Skeletal muscle tissue (tissue), 4 donors: ENCODE measurements around the gene CDH2. TPM values are rescaled to one million over a fixed set of nuclear protein-coding genes. Genes with fewer than 3 reads are reported as not detected.

Source experiments
- H3K27ac ChIP-seq: one replicate; pipeline ENCODE4 v1.7.0; 2013; ENCODE audit warnings: mild to moderate bottlenecking, low read depth, low read length, inconsistent platforms
- H3K27me3 ChIP-seq, 3 donors: one replicate each; pipeline ENCODE4 v1.7.0; 2013; ENCODE audit warnings: low read length in 3 of 3; ENCODE audit not compliant: control insufficient read depth in 3 of 3, insufficient read depth in 3 of 3
- H3K36me3 ChIP-seq, 3 donors: one replicate each; pipeline ENCODE4 v1.7.0; 2013; ENCODE audit warnings: low read length in 3 of 3; ENCODE audit not compliant: control insufficient read depth in 3 of 3, insufficient read depth in 3 of 3
- H3K4me1 ChIP-seq, 3 donors: one replicate each; pipeline ENCODE4 v1.7.0; 2013; ENCODE audit warnings: low read length in 3 of 3, mild to moderate bottlenecking in 3 of 3; ENCODE audit not compliant: control insufficient read depth in 3 of 3, insufficient read depth in 3 of 3
- H3K4me3 ChIP-seq, 3 donors: one replicate each; pipeline ENCODE4 v1.7.0; 2013; ENCODE audit warnings: low read length in 3 of 3
- H3K9ac ChIP-seq, 3 donors: one replicate each; pipeline ENCODE4 v1.7.0; 2013; ENCODE audit warnings: low read length in 3 of 3, mild to moderate bottlenecking in 3 of 3, moderate library complexity in 2 of 3, low read depth in 1 of 3
- H3K9me3 ChIP-seq, 3 donors: one replicate each; pipeline ENCODE4 v1.7.0; 2013; ENCODE audit warnings: low read length in 3 of 3; ENCODE audit not compliant: control insufficient read depth in 3 of 3
- total RNA-seq: library from RNA; depleted of rRNA; stranded (reverse); fragments of >200 nt; gene quantifications from one replicate; pipeline ENCODE4 v1.2.3, GENCODE V29; 2014
- donor health status: Osteomylitis.

CDH2 gene
- total RNA-seq, 1 donor from 2014 or later: 4.7 TPM

GRCh38 chr18:28185121-28185520, 8.2 kb upstream of the CDH2 start:
- Histone ChIP-seq H3K9ac (no peak overlapping the region), H3K36me3 (no peaks in the 10 kb centered on the region), H3K27ac (no peak overlapping the region), H3K4me3 (no peak overlapping the region), H3K9me3 (no peaks in the 10 kb centered on the region), H3K27me3 (no peaks in the 10 kb centered on the region), H3K4me1 (no peaks in the 10 kb centered on the region)

DNA sequence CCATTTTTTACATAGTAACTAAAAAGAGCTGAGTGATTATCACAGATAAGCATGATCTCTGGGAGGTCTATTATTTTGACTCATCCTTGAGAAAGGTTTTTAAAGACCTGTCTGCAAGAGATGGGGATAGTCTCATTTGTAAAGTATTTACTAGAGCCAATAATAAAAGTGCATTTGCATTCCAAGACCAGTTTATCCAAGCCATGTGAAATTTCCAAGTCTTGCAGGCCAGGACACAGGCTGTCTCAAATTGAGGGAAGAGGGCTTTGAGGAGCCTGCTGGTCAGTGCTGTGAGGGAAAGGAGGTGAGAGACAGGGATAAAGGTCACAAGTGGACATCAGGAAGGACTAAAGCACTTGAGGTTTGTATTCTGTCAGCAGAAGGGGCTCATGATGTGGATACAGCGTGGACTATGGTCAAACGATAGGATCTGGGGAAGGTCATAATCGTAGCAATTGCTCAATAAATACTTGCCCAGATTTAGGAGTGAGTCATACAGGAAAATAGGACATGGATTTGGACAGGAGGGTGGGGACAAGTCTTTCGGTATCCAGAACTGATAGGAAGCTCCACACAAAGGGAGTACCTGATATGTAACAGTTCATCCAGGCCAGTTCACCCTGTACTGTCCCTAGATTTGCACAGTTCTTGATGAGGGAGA, 6.6 kb upstream of the CDH2 start:
- H3K27me3 ChIP-seq: no peaks in the 10 kb centered on the region
- H3K4me3 ChIP-seq: no peak overlapping the region
- no peaks in the 10 kb centered on the region for H3K4me1 ChIP-seq
- no peaks in the 10 kb centered on the region for H3K36me3 ChIP-seq
- H3K9me3 ChIP-seq: no peaks in the 10 kb centered on the region
- no peak overlapping the region for H3K9ac ChIP-seq
- H3K27ac ChIP-seq: no peak overlapping the region

GRCh38 chr18:28181616-28182015, 4.7 kb upstream of the CDH2 start:
- Histone ChIP-seq H3K4me1 (peaks cover 0 to 3% (median 0%) of the 10 kb centered on the region in 3 donors), H3K4me3 (no peak overlapping the region), H3K9ac (no peak overlapping the region), H3K36me3 (no peaks in the 10 kb centered on the region), H3K27ac (no peak overlapping the region), H3K9me3 (no peaks in the 10 kb centered on the region), H3K27me3 (no peaks in the 10 kb centered on the region)

GRCh38 chr18:28178720-28179119, 1.8 kb upstream of the CDH2 start:
- Histone ChIP-seq H3K27ac (no peak overlapping the region), H3K9ac (no peak overlapping the region), H3K4me1 (peaks cover 7 to 13% (median 9%) of the 10 kb centered on the region in 3 donors), H3K36me3 (no peaks in the 10 kb centered on the region), H3K9me3 (no peaks in the 10 kb centered on the region), H3K27me3 (peaks cover 23 to 26% (median 23%) of the 10 kb centered on the region in 3 donors), H3K4me3 (no peak overlapping the region)

DNA sequence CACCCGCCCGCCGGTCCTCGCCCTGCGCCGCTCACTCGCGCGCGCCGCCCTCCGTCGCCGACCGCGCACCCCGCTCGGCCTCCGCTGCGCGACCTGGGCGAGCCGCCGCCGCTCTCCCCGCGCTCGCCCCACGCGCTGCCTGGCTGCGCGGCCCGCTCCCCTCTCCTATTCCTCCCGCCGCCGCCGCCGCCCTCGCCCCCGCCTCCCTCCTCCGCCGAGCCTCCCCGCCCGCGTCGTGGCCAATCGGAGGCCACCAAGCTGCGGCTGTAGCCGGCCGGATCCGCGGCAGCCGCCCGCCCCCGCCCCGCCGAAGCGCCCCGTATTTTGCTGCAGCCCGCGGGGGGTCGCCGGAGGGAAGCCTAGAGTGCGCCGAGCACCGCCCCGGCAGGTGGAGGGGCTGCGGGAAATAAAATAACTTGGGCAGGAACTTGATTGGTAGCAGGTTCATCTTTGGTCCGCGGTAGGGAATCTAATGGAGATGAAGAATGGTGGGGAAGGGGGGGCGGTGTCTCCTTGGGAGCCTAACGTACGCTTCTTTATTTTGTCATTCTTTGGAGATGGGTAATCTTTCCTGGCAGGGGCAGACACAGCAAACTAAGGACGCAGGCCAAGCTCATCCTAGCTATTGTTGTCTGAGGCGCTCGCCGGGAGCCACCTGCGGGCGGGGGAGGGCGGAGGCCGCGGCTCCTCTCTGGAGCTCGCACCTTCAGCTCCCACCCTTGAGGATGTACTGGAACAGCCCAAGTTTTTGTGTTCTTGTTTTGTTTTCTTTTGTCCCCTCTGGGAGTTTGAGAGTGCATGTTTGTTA, 1.1 kb upstream of the CDH2 start:
- H3K9me3 ChIP-seq: no peaks in the 10 kb centered on the region
- H3K27ac ChIP-seq: no peak overlapping the region
- peaks cover 27 to 29% (median 28%) of the 10 kb centered on the region in 3 donors for H3K27me3 ChIP-seq
- no peak overlapping the region for H3K9ac ChIP-seq
- peak overlapping the region in 2 of 3 donors; percentile 41 to 49 for H3K4me3 ChIP-seq
- H3K36me3 ChIP-seq: no peaks in the 10 kb centered on the region
- peaks cover 7 to 13% (median 9%) of the 10 kb centered on the region in 3 donors for H3K4me1 ChIP-seq

GRCh38 chr18:28176698-28176947, 307 bp downstream of the CDH2 start:
- H3K27me3 ChIP-seq: peaks cover 31 to 32% (median 31%) of the 10 kb centered on the region in 3 donors

GRCh38 chr18:28175930-28176697, 816 bp downstream of the CDH2 start:
- H3K36me3 ChIP-seq: no peaks in the 10 kb centered on the region
- H3K4me1 ChIP-seq: peaks cover 7 to 13% (median 9%) of the 10 kb centered on the region in 3 donors
- H3K9me3 ChIP-seq: no peaks in the 10 kb centered on the region
- peak overlapping the region; percentile 38 to 66 (median 49) for H3K4me3 ChIP-seq
- H3K27ac ChIP-seq: no peak overlapping the region
- peaks cover 31 to 33% (median 31%) of the 10 kb centered on the region in 3 donors for H3K27me3 ChIP-seq
- H3K9ac ChIP-seq: no peak overlapping the region

More at GRCh38 chr18:28176698-28176947, 307 bp downstream of the CDH2 start:
- Histone ChIP-seq H3K36me3 (no peaks in the 10 kb centered on the region), H3K9me3 (no peaks in the 10 kb centered on the region), H3K9ac (no peak overlapping the region), H3K4me1 (peaks cover 7 to 13% (median 9%) of the 10 kb centered on the region in 3 donors), H3K27ac (no peak overlapping the region), H3K4me3 (peak overlapping the region in 2 of 3 donors; percentile 49 to 66)

- Histone ChIP-seq H3K27ac (no peak overlapping the region), H3K36me3 (no peaks in the 10 kb centered on the region), H3K27me3 (peaks cover 31 to 33% (median 31%) of the 10 kb centered on the region in 3 donors), H3K9ac (no peak overlapping the region), H3K4me3 (no peak overlapping the region), H3K9me3 (no peaks in the 10 kb centered on the region), H3K4me1 (peaks cover 7 to 13% (median 9%) of the 10 kb centered on the region in 3 donors)
Observed at GRCh38 chr18:28175150-28175929, 1.6 kb downstream of the CDH2 start.

DNA sequence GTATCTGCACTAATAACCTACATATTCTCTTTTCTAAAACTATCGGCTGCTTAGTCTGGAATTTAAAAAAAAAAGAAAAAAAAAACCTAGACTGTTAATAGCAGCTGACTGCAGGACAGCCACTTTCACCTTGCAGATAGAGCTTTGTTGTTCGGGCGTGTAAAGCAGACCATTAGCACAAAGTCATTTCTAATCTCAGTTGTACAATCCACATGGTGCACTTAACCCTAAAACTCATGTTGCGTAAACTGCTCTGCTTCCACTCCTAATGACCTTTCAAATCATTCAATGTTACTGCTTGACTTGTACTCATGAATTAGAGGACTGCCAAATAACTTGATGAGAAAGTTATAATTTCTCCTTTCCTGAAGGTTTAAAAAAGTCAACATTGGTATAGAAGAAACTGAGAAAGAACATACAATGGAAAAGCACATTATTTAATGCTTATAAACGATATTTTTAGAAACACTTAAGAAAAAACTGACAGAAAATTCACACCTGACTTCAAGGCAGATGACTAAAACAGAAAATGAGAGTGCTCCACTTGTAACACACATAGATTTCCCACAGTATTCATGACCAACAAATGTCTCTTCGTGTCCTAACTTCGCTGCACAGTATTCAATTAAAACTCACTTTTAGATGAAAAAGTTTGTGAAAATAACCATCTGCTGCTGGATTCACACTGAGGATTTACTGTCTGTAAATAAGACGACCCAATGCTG, 2.6 kb downstream of the CDH2 start:
- H3K27me3 ChIP-seq: peaks cover 31 to 33% (median 31%) of the 10 kb centered on the region in 3 donors
- peaks cover 7 to 13% (median 9%) of the 10 kb centered on the region in 3 donors for H3K4me1 ChIP-seq
- no peaks in the 10 kb centered on the region for H3K36me3 ChIP-seq
- no peak overlapping the region for H3K4me3 ChIP-seq
- H3K9ac ChIP-seq: no peak overlapping the region
- no peak overlapping the region for H3K27ac ChIP-seq
- H3K9me3 ChIP-seq: no peaks in the 10 kb centered on the region
